Smooth muscle cell (in vitro differentiated cells): ENCODE measurements around the gene UAP1. TPM values are rescaled to one million over a fixed set of nuclear protein-coding genes. Genes with fewer than 3 reads are reported as not detected.

ENCODE experiments used
- DNase-seq: peaks from one replicate; lab custom pipeline; 2025; ENCODE audit not compliant: unreplicated experiment; lab: John Stamatoyannopoulos, UW
- H2AFZ ChIP-seq: fragments of 200-600 bp; sonication (generic); 2 replicates; pipeline ENCODE4 v1.6.0; 2016; ENCODE audit warnings: antibody characterized with exemption, low read depth, mild to moderate bottlenecking
- H3F3A ChIP-seq: fragments of 200-600 bp; sonication (generic); 2 replicates; pipeline ENCODE4 v1.6.0; 2017; ENCODE audit warnings: antibody characterized with exemption, low read depth
- H3K27ac ChIP-seq: fragments of 200-600 bp; sonication (generic); 2 replicates; pipeline ENCODE4 v1.5.1; 2016; ENCODE audit warnings: low read depth, mild to moderate bottlenecking
- H3K27me3 ChIP-seq: fragments of 200-600 bp; sonication (generic); 2 replicates; pipeline ENCODE4 v1.6.1; 2016; ENCODE audit warnings: low read depth, mild to moderate bottlenecking
- H3K36me3 ChIP-seq: fragments of 200-600 bp; sonication (generic); 2 replicates; pipeline ENCODE4 v1.5.1; 2016; ENCODE audit warnings: low read depth
- H3K4me1 ChIP-seq: fragments of 200-600 bp; sonication (generic); 2 replicates; pipeline ENCODE4 v1.5.1; 2016; ENCODE audit warnings: low read depth
- H3K4me2 ChIP-seq: fragments of 200-600 bp; sonication (generic); 2 replicates; pipeline ENCODE4 v1.6.0; 2016; ENCODE audit warnings: mild to moderate bottlenecking
- H3K4me3 ChIP-seq: fragments of 200-600 bp; sonication (generic); 2 replicates; pipeline ENCODE4 v1.5.1; 2016; ENCODE audit warnings: mild to moderate bottlenecking
- H3K79me2 ChIP-seq: fragments of 200-600 bp; sonication (generic); 2 replicates; pipeline ENCODE4 v1.6.0; 2016; ENCODE audit warnings: low read depth, mild to moderate bottlenecking
- H3K9ac ChIP-seq: fragments of 200-600 bp; sonication (generic); 2 replicates; pipeline ENCODE4 v1.6.0; 2016; ENCODE audit warnings: low read depth
- H3K9me3 ChIP-seq: fragments of 200-600 bp; sonication (generic); replicated peaks from 2 replicates; pipeline ENCODE4 v1.5.1; 2016; ENCODE audit warnings: low read depth
- H4K20me1 ChIP-seq: fragments of 200-600 bp; sonication (generic); 2 replicates; pipeline ENCODE4 v1.6.0; 2016; ENCODE audit warnings: low read depth
- CTCF ChIP-seq: fragments of 200-600 bp; sonication (generic); IDR thresholded peaks from 2 replicates; pipeline ENCODE4 v1.5.1; 2017; ENCODE audit warnings: borderline replicate concordance, mild to moderate bottlenecking, antibody characterized with exemption; ENCODE audit not compliant: insufficient read depth, poor library complexity, severe bottlenecking
- WGBS: methylation state at CpG from one replicate; pipeline ENCODE4 v1.1.7; 2016; ENCODE audit warnings: low lambda C conversion rate; 5-methylcytosine and 5-hydroxymethylcytosine counted together
- polyA plus RNA-seq: library from polyadenylated mRNA; unstranded; fragments of >200 nt; fragmentation: Nextera tagmentation; extraction: Ambion mirVana; gene quantifications from 2 replicates; pipeline ENCODE4 v1.2.1, GENCODE V29; 2016
- total RNA-seq: library from RNA; depleted of rRNA; stranded (reverse); fragments of >200 nt; gene quantifications from 2 replicates; pipeline ENCODE4 v1.2.3, GENCODE V29; 2014

Gene UAP1
- total and polyA plus RNA-seq, 2 experiments from 2014 or later, result 64.2 to 83.8 TPM

DNA sequence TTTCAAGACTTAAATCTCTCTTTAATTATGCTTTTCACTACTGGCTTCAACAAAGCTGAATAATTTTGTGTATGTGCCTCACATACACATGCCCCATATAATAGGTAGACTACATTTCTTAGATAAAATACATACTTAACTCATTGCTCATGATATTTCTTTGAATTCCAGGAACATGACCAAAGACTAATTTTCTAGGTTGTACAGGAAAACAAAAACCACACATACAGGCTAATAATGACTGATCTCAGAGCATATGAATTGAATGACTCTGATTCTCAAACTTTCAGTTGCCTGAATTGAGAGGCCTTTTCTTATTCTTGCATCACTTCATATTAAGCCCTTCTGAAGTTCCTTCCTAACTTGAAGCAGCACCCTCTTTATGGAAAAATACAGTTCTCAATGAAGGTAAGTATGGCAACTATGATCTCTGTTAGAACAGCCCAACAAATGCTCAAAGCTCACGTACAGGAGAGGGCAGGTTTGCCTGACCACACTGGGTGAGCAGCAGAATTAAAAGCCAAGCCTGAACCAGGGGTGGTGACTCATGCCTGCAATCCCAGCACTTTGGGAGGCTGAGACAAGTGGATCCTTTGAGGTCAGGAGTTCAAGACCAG, 22.6 kb upstream of the UAP1 start:
- H3K4me3 ChIP-seq, result no peak overlapping the region
- no peak overlapping the region for H3K9ac ChIP-seq
- no peak overlapping the region for H3K4me2 ChIP-seq
- 59% methylated on average over 1 of the region's 1 CpG for WGBS
- peaks cover 4% of the 10 kb centered on the region for H3F3A ChIP-seq
- no peaks in the 10 kb centered on the region for H3K36me3 ChIP-seq
- DNase-seq, result no peak
- peak overlapping the region; percentile 78 for H3K27ac ChIP-seq
- H2AFZ ChIP-seq, result no peak overlapping the region
- TF ChIP-seq CTCF, result no peak
- no peaks in the 10 kb centered on the region for H4K20me1 ChIP-seq
- no peaks in the 10 kb centered on the region for H3K9me3 ChIP-seq
- no peaks in the 10 kb centered on the region for H3K79me2 ChIP-seq
- H3K27me3 ChIP-seq, result no peaks in the 10 kb centered on the region
- H3K4me1 ChIP-seq, result no peaks in the 10 kb centered on the region

DNA sequence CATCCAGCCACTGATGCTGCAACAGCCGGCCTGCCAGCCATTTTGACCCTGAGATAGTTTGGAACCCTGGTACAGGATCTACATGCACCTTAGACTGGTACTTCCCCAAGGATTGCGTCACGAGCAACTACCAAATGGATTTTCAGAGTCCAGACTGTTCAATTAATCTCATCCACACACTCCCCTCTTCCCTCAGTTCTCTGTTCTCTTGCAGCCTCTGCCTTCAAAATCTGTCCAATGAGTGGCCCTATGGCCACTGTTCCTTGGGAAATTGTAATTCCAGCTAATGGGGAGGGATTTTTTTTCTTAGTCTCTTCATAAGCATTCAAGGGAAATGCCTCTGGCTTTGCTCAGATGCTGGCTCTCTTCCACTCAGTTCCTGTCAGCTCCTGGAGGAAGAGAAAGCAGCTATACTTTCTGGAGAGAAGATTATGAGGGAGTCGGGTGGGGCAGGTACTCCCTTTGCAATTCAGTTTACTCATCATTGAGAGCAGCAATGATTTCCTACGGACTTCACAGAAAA, 19.8 kb upstream of the UAP1 start:
- Histone ChIP-seq H3K4me2 (no peak overlapping the region), H3K79me2 (no peaks in the 10 kb centered on the region), H2AFZ (no peak overlapping the region), H3F3A (peaks cover 4% of the 10 kb centered on the region), H3K4me3 (no peak overlapping the region), H3K36me3 (no peaks in the 10 kb centered on the region), H3K27me3 (no peaks in the 10 kb centered on the region), H3K27ac (peak overlapping the region; percentile 37), H3K9ac (no peak overlapping the region), H3K4me1 (no peaks in the 10 kb centered on the region), H3K9me3 (no peaks in the 10 kb centered on the region), H4K20me1 (no peaks in the 10 kb centered on the region)
- WGBS, result 67% methylated on average over 5 of the region's 5 CpGs
- DNase-seq, result no peak
- no peak for TF ChIP-seq CTCF

DNA sequence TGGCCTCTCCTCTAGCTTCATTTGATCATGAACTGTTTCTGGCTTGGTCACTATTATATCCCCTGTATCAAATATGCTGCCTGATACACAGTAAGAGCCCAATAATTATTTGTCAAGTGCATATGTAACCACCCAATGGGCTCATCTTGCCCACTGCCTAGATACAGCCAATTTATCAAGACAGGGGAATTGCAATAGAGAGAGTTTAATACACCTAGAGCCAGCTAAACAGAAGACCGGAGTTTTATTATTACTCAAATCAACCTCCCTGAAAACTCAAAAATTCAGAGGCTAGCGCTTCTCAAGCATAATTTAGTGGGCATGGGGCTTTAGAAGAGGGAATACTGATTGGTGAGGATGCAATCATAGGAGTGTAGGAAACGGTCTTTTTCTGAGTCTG, 18.3 kb upstream of the UAP1 start:
- no peak overlapping the region for H3K27ac ChIP-seq
- H3F3A ChIP-seq, result peaks cover 4% of the 10 kb centered on the region
- no peaks in the 10 kb centered on the region for H3K27me3 ChIP-seq
- no peaks in the 10 kb centered on the region for H3K4me1 ChIP-seq
- no peak overlapping the region for H3K4me3 ChIP-seq
- TF ChIP-seq CTCF, result no peak
- WGBS, result 100% methylated on average over 3 of the region's 3 CpGs
- no peaks in the 10 kb centered on the region for H3K36me3 ChIP-seq
- no peaks in the 10 kb centered on the region for H4K20me1 ChIP-seq
- no peak for DNase-seq
- H3K4me2 ChIP-seq, result no peak overlapping the region
- H3K9ac ChIP-seq, result no peak overlapping the region
- H3K79me2 ChIP-seq, result no peaks in the 10 kb centered on the region
- no peaks in the 10 kb centered on the region for H3K9me3 ChIP-seq
- no peak overlapping the region for H2AFZ ChIP-seq

- WGBS, result 77% methylated on average over 4 of the region's 4 CpGs
- H3K27ac ChIP-seq, result peak overlapping the region; percentile 35
- DNase-seq, result no peak
Observed at GRCh38 chr1:162548170-162548569, 13.4 kb upstream of the UAP1 start.

More at GRCh38 chr1:162548170-162548569, 13.4 kb upstream of the UAP1 start:
- Histone ChIP-seq H3F3A (no peaks in the 10 kb centered on the region), H4K20me1 (no peaks in the 10 kb centered on the region), H3K4me3 (no peak overlapping the region), H3K4me2 (no peak overlapping the region), H3K36me3 (no peaks in the 10 kb centered on the region), H3K9me3 (no peaks in the 10 kb centered on the region), H3K4me1 (no peaks in the 10 kb centered on the region), H3K9ac (no peak overlapping the region), H3K27me3 (no peaks in the 10 kb centered on the region), H2AFZ (no peak overlapping the region), H3K79me2 (no peaks in the 10 kb centered on the region)
- no peak for TF ChIP-seq CTCF
